HG02840 (cell line): ENCODE data around the gene SLC25A26.

ENCODE experiments used
- ATAC-seq: cut with Tn5 transposase; IDR thresholded peaks from one replicate; pipeline ENCODE4 v1.9.1; 2021; ENCODE audit warnings: mild to moderate bottlenecking, moderate library complexity, moderate number of reproducible peaks; ENCODE audit not compliant: unreplicated experiment, low FRiP score

SLC25A26 gene

DNA sequence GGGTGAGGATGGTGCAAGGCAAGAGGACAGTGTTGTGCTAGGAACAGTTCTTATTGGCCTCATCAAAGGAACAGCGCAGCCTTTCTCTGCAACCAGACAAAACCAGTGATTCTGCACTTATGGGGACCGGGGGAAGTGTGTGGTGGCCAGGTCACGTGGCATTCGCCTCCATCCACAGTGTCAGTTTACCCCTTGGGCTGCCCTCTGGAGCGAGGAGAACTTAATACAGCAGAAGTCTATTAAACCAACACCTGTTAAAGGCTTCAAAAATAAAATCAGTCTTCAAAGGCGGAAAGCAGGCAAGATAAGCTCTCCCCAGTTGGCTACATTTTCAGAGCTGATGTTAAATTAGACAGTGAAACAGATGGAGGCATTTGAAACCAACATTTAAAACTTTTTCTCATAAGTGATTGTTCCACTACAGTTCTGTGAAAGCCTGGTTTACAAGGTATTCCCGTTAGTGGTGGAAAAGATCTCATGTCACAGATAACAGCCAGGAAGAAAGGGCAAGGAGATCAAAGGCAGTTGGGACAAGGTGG lies 204.8 kb downstream of the SLC25A26 start:
- no peak for ATAC-seq

- ATAC-seq = no peak
Measured at GRCh38 chr3:66426135-66426534, 205.3 kb downstream of the SLC25A26 start.

DNA sequence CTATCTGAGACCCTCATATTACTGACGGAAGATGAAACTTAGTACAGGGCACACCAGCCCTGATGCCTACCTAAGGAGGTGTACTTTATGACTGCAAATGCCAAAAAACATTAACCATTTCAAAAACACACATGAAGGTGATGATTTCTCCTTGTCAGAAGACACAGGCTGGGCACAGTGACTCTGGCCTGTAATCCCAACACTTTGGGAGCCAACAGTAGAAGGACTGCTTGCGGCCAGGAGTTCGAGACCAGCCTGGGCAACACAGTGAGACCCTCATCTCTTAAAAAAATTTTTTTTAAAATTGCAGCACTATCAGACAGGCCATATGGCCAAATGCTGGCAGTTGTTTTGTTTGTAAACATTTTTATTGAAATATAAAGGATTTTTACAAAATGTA lies 206.6 kb downstream of the SLC25A26 start:
- no peak for ATAC-seq

GRCh38 chr3:66427951-66428474 lies 207.2 kb downstream of the SLC25A26 start:
- no peak for ATAC-seq
